GM18519 (cell line): ENCODE results near the gene NXF3.
"Not testable (repeated sequence)": the region's sequence is repeated elsewhere in the genome, so short reads cannot be mapped to it uniquely, and the experiment has no call there.

Experiments used
- ATAC-seq: cut with Tn5 transposase; IDR thresholded peaks from one replicate; pipeline ENCODE4 v1.9.1; 2021; ENCODE audit warnings: mild to moderate bottlenecking, moderate library complexity; ENCODE audit not compliant: unreplicated experiment, low FRiP score

Gene NXF3

GRCh38 chrX:103092942-103093341 is at the start of gene NXF3:
Gene NXF3 (minus strand): TSS chrX:103093143. CDS start chrX:103093023, 120 bp downstream.
- ATAC-seq, result no peak

GRCh38 chrX:103136528-103136927 is 43.6 kb upstream of the NXF3 start:
- not testable (repeated sequence) for ATAC-seq

- no peak for ATAC-seq
Measured at GRCh38 chrX:103124284-103124683, 31.3 kb upstream of the NXF3 start.

- no peak for ATAC-seq
Measured at GRCh38 chrX:103120748-103121147, 27.8 kb upstream of the NXF3 start.

GRCh38 chrX:103116970-103117369 is 24.0 kb upstream of the NXF3 start:
- ATAC-seq, result not testable (repeated sequence)

GRCh38 chrX:103109497-103109896 is 16.6 kb upstream of the NXF3 start:
- ATAC-seq, result not testable (repeated sequence)

- no peak for ATAC-seq
Measured at GRCh38 chrX:103107836-103108235, 14.9 kb upstream of the NXF3 start.

GRCh38 chrX:103107227-103107737 is 14.3 kb upstream of the NXF3 start:
- not testable (repeated sequence) for ATAC-seq

GRCh38 chrX:103104370-103104769 is 11.4 kb upstream of the NXF3 start:
- not testable (repeated sequence) for ATAC-seq

GRCh38 chrX:103103866-103104265 is 10.9 kb upstream of the NXF3 start:
- ATAC-seq, result not testable (repeated sequence)

- no peak for ATAC-seq
Measured at GRCh38 chrX:103101299-103102042, 8.5 kb upstream of the NXF3 start.

GRCh38 chrX:103100484-103100883 is 7.5 kb upstream of the NXF3 start:
- no peak for ATAC-seq

- ATAC-seq, result no peak
Measured at GRCh38 chrX:103099691-103100090, 6.7 kb upstream of the NXF3 start.

- ATAC-seq, result no peak
Measured at GRCh38 chrX:103098488-103098887, 5.5 kb upstream of the NXF3 start.

- ATAC-seq, result no peak
Measured at GRCh38 chrX:103081051-103081450, 11.9 kb downstream of the NXF3 start.

- no peak for ATAC-seq
Measured at GRCh38 chrX:103073467-103073866, 19.5 kb downstream of the NXF3 start.

GRCh38 chrX:103066606-103067005 is 26.3 kb downstream of the NXF3 start:
- no peak for ATAC-seq

GRCh38 chrX:103063918-103064434 is 29.0 kb downstream of the NXF3 start, which contains the start of gene BEX1:
Gene BEX1 (minus strand): TSS chrX:103064171. CDS start chrX:103063274, 897 bp downstream.
- no peak for ATAC-seq

GRCh38 chrX:103063191-103063845 is 29.6 kb downstream of the NXF3 start:
- ATAC-seq, result no peak

- ATAC-seq, result no peak
Measured at GRCh38 chrX:103061486-103061885, 31.5 kb downstream of the NXF3 start.

GRCh38 chrX:103056902-103057301 is 36.0 kb downstream of the NXF3 start:
- no peak for ATAC-seq
